K562 treated with DMSO at 1 percent for 48 hours (cell line): ENCODE results near the gene ZSWIM6. TPM values are rescaled to one million over a fixed set of nuclear protein-coding genes. Genes with fewer than 3 reads are reported as not detected.

ENCODE experiments used
- total RNA-seq: library from RNA; unstranded; fragments of 300-600 nt; gene quantifications from 2 replicates; pipeline ENCODE4 v1.2.3, GENCODE V29; 2022; ENCODE audit warnings: low replicate concordance; ENCODE audit errors: extremely low read depth

Gene ZSWIM6
- total RNA-seq = not detected in 2 replicates

DNA sequence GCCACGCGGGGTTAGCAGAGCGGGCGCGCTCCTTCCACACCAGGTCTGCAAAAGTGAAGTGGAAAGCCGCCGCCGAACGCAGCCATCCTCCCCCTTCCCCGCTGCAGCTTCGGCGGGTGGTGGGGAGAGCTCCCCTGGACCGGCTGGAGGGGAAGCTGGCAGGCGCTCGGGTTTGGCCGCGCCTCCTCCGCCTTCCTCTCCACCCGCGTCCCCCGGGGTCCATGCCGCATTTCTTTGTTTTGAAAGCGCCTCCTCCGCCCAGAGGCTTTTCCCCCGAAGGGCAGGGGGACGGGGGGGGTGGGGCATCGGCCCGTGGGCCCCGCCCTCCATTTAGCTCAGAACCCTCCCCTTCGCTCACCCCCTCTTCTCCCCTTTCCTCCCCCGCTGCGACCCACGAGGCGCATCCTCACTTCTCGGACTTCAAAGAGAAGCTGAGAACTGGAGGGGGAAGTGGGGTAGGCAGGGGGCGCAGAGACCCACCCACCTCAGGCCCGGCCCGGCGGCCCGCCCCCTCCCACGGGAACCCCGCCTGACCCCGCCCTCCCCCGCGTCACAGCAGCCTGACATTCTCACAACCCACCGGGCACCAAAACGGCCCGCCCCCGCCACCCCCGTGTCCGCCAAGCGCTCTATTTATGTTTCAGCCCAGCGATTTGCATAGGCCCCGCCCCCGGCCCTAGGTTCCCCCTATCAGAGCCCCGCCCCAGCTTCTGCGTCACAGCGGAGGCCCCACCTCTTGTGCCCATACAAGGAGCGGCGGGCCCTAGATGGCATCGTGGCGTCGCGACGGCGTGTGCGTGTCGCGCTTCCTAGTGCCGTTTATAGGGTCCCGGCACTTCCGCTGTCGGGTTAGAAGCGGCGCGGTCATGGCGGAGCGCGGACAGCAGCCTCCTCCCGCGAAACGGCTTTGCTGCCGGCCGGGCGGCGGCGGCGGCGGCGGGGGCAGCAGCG is at the start of gene ZSWIM6:
TSS of gene ZSWIM6 (plus strand) at position 852 of the 951 bp plus-strand sequence. CDS start at position 867, 15 bp downstream.

Other genes starting within 250 kb of the ZSWIM6 start
- not detected in 2 replicates for gene SMIM15, start 169.8 kb upstream of the ZSWIM6 start, total RNA-seq